ENCODE data around the gene SIGLECL1.

Gene SIGLECL1

GRCh38 chr19:51240866-51241265 lies 10.0 kb upstream of the SIGLECL1 start:
- ATAC-seq: no peak
- Mint-ChIP-seq H3K4me3 (no peak overlapping the region), H3K4me1 (no peaks in the 10 kb centered on the region), H3K36me3 (no peaks in the 10 kb centered on the region), H3K27me3 (peaks cover 40% of the 10 kb centered on the region), H3K9me3 (peaks cover 12% of the 10 kb centered on the region), H3K27ac (no peak overlapping the region)

- peaks cover 12% of the 10 kb centered on the region for H3K9me3 Mint-ChIP-seq
- no peaks in the 10 kb centered on the region for H3K4me1 Mint-ChIP-seq
- H3K27ac Mint-ChIP-seq: no peak overlapping the region
- no peaks in the 10 kb centered on the region for H3K36me3 Mint-ChIP-seq
- ATAC-seq: no peak
- peaks cover 41% of the 10 kb centered on the region for H3K27me3 Mint-ChIP-seq
- H3K4me3 Mint-ChIP-seq: no peak overlapping the region
These were observed 7.8 kb upstream of the SIGLECL1 start for GRCh38 chr19:51242881-51243630.

GRCh38 chr19:51246164-51246552 lies 4.7 kb upstream of the SIGLECL1 start:
- H3K27me3 Mint-ChIP-seq: peaks cover 54% of the 10 kb centered on the region
- no peak for ATAC-seq
- H3K36me3 Mint-ChIP-seq: no peaks in the 10 kb centered on the region
- H3K27ac Mint-ChIP-seq: no peak overlapping the region
- H3K9me3 Mint-ChIP-seq: peaks cover 16% of the 10 kb centered on the region
- no peak overlapping the region for H3K4me3 Mint-ChIP-seq
- H3K4me1 Mint-ChIP-seq: no peaks in the 10 kb centered on the region

- peaks cover 54% of the 10 kb centered on the region for H3K27me3 Mint-ChIP-seq
- H3K27ac Mint-ChIP-seq: no peak overlapping the region
- no peak overlapping the region for H3K4me3 Mint-ChIP-seq
- peaks cover 10% of the 10 kb centered on the region for H3K9me3 Mint-ChIP-seq
- no peak for ATAC-seq
- H3K36me3 Mint-ChIP-seq: no peaks in the 10 kb centered on the region
- H3K4me1 Mint-ChIP-seq: no peaks in the 10 kb centered on the region
These were observed 2.8 kb upstream of the SIGLECL1 start for GRCh38 chr19:51247972-51248590.

- peaks cover 31% of the 10 kb centered on the region for H3K27me3 Mint-ChIP-seq
- no peaks in the 10 kb centered on the region for H3K4me1 Mint-ChIP-seq
- H3K36me3 Mint-ChIP-seq: no peaks in the 10 kb centered on the region
- no peak overlapping the region for H3K4me3 Mint-ChIP-seq
- no peak overlapping the region for H3K27ac Mint-ChIP-seq
- no peak for ATAC-seq
- H3K9me3 Mint-ChIP-seq: peaks cover 3% of the 10 kb centered on the region
These were observed 564 bp downstream of the SIGLECL1 start for GRCh38 chr19:51251468-51251820.

GRCh38 chr19:51252306-51253079 lies 1.6 kb downstream of the SIGLECL1 start:
- no peak for ATAC-seq
- Mint-ChIP-seq H3K4me1 (no peaks in the 10 kb centered on the region), H3K27ac (no peak overlapping the region), H3K4me3 (no peak overlapping the region), H3K36me3 (no peaks in the 10 kb centered on the region), H3K27me3 (peaks cover 31% of the 10 kb centered on the region), H3K9me3 (peaks cover 3% of the 10 kb centered on the region)

- Mint-ChIP-seq H3K9me3 (peaks cover 3% of the 10 kb centered on the region), H3K36me3 (no peaks in the 10 kb centered on the region), H3K4me1 (peaks cover 2% of the 10 kb centered on the region), H3K4me3 (no peak overlapping the region), H3K27ac (no peak overlapping the region), H3K27me3 (peaks cover 31% of the 10 kb centered on the region)
- ATAC-seq: no peak
These were observed 2.4 kb downstream of the SIGLECL1 start for GRCh38 chr19:51253088-51253806.

GRCh38 chr19:51256155-51256625 lies 5.3 kb downstream of the SIGLECL1 start:
- no peak for ATAC-seq
- H3K9me3 Mint-ChIP-seq: no peaks in the 10 kb centered on the region
- peaks cover 18% of the 10 kb centered on the region for H3K27me3 Mint-ChIP-seq
- H3K27ac Mint-ChIP-seq: no peak overlapping the region
- peaks cover 7% of the 10 kb centered on the region for H3K4me1 Mint-ChIP-seq
- H3K36me3 Mint-ChIP-seq: no peaks in the 10 kb centered on the region
- H3K4me3 Mint-ChIP-seq: no peak overlapping the region

GRCh38 chr19:51257471-51257870 lies 6.6 kb downstream of the SIGLECL1 start:
- Mint-ChIP-seq H3K9me3 (no peaks in the 10 kb centered on the region), H3K27me3 (peaks cover 5% of the 10 kb centered on the region), H3K4me3 (no peak overlapping the region), H3K36me3 (no peaks in the 10 kb centered on the region), H3K27ac (no peak overlapping the region), H3K4me1 (peaks cover 7% of the 10 kb centered on the region)
- no peak for ATAC-seq

GRCh38 chr19:51258165-51259160 lies 7.6 kb downstream of the SIGLECL1 start:
- Mint-ChIP-seq H3K36me3 (no peaks in the 10 kb centered on the region), H3K27me3 (no peaks in the 10 kb centered on the region), H3K4me1 (peaks cover 7% of the 10 kb centered on the region), H3K27ac (no peak overlapping the region), H3K4me3 (no peak overlapping the region), H3K9me3 (no peaks in the 10 kb centered on the region)
- no peak for ATAC-seq

GRCh38 chr19:51259348-51260245 lies 8.7 kb downstream of the SIGLECL1 start:
- ATAC-seq: no peak
- H3K27me3 Mint-ChIP-seq: peaks cover 11% of the 10 kb centered on the region
- no peak overlapping the region for H3K27ac Mint-ChIP-seq

GRCh38 chr19:51263808-51264207 lies 12.9 kb downstream of the SIGLECL1 start:
- no peaks in the 10 kb centered on the region for H3K4me1 Mint-ChIP-seq
- H3K27ac Mint-ChIP-seq: no peak overlapping the region
- no peaks in the 10 kb centered on the region for H3K9me3 Mint-ChIP-seq
- no peak for ATAC-seq
- H3K36me3 Mint-ChIP-seq: no peaks in the 10 kb centered on the region
- peaks cover 20% of the 10 kb centered on the region for H3K27me3 Mint-ChIP-seq
- H3K4me3 Mint-ChIP-seq: no peak overlapping the region

More at GRCh38 chr19:51259348-51260245, 8.7 kb downstream of the SIGLECL1 start:
- no peaks in the 10 kb centered on the region for H3K9me3 Mint-ChIP-seq
- H3K36me3 Mint-ChIP-seq: no peaks in the 10 kb centered on the region
- no peak overlapping the region for H3K4me3 Mint-ChIP-seq
- H3K4me1 Mint-ChIP-seq: peaks cover 7% of the 10 kb centered on the region

GRCh38 chr19:51271067-51271466 lies 20.2 kb downstream of the SIGLECL1 start:
- no peaks in the 10 kb centered on the region for H3K4me1 Mint-ChIP-seq
- H3K27ac Mint-ChIP-seq: no peak overlapping the region
- peaks cover 29% of the 10 kb centered on the region for H3K27me3 Mint-ChIP-seq
- H3K9me3 Mint-ChIP-seq: peaks cover 3% of the 10 kb centered on the region
- no peak for ATAC-seq
- H3K4me3 Mint-ChIP-seq: no peak overlapping the region
- H3K36me3 Mint-ChIP-seq: no peaks in the 10 kb centered on the region
